Measurements from ENCODE around the gene KLHL6. TPM values are rescaled to one million over a fixed set of nuclear protein-coding genes. Genes with fewer than 3 reads are reported as not detected.
"Not testable (repeated sequence)": the region's sequence is repeated elsewhere in the genome, so short reads cannot be mapped to it uniquely, and the experiment has no call there.

Gene KLHL6
- total RNA-seq, 4 donors from 2014 or later: 0.60 to 17.0 (median 2.7) TPM

DNA sequence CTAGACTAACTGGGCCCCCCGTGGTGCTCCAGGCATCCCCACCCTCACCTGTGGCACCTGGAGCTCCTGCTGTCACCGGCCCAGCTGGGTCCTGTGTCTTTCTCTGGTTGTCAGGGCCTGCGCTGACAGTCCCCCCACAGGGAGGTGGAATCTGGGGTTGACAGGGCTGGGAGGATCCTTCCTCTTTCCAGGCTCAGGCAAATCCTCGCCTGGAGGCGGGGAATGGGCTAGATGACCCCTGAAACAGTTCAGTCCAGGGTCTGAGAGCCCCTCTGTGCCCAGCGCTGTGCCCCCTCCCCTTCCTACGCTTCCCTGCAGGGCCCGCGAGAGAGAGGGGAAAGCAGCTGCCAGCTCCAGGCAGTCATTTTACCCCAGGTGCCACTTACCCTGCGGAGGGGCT, 77.0 kb downstream of the KLHL6 start:
- no peak for DNase-seq
- H3K4me3 ChIP-seq: no peak overlapping the region
- no peaks in the 10 kb centered on the region for H3K36me3 ChIP-seq
- in situ Hi-C loops (cut with MboI; ENCODE audit: low pct_ligation_motif_present in 1 of 4, low pct_unique_long_range_greater_than_20kb in 1 of 4, low sequenced_read_pairs in 3 of 4): no loop called here
- no peaks in the 10 kb centered on the region for H3K9me3 ChIP-seq
- WGBS, 2 donors (ENCODE audit: low coverage in 1 of 2): 88% methylated on average over 9 of the region's 10 CpGs; no CpG with 5 or more reads in 1 of the 2 donors
- no peak overlapping the region for H3K27ac ChIP-seq
- intact Hi-C loops (cut with DNase I; ENCODE audit: low total_unique reads): no loop called here
- H3K4me1 ChIP-seq: peaks cover 0 to 9% (median 2%) of the 10 kb centered on the region in 4 donors
- TF ChIP-seq POLR2AphosphoS5 (IDR thresholded peaks at IDR 0.05) (no peak), POLR2A (IDR thresholded peaks at IDR 0.05) (no peak), EP300 (IDR thresholded peaks at IDR 0.05; ENCODE audit: low read depth) (no peak)
- TF ChIP-seq, protein P1, sequence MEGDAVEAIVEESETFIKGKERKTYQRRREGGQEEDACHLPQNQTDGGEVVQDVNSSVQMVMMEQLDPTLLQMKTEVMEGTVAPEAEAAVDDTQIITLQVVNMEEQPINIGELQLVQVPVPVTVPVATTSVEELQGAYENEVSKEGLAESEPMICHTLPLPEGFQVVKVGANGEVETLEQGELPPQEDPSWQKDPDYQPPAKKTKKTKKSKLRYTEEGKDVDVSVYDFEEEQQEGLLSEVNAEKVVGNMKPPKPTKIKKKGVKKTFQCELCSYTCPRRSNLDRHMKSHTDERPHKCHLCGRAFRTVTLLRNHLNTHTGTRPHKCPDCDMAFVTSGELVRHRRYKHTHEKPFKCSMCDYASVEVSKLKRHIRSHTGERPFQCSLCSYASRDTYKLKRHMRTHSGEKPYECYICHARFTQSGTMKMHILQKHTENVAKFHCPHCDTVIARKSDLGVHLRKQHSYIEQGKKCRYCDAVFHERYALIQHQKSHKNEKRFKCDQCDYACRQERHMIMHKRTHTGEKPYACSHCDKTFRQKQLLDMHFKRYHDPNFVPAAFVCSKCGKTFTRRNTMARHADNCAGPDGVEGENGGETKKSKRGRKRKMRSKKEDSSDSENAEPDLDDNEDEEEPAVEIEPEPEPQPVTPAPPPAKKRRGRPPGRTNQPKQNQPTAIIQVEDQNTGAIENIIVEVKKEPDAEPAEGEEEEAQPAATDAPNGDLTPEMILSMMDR (IDR thresholded peaks at IDR 0.05): no peak
- peaks cover 6% of the 10 kb centered on the region for H3K27me3 ChIP-seq

DNA sequence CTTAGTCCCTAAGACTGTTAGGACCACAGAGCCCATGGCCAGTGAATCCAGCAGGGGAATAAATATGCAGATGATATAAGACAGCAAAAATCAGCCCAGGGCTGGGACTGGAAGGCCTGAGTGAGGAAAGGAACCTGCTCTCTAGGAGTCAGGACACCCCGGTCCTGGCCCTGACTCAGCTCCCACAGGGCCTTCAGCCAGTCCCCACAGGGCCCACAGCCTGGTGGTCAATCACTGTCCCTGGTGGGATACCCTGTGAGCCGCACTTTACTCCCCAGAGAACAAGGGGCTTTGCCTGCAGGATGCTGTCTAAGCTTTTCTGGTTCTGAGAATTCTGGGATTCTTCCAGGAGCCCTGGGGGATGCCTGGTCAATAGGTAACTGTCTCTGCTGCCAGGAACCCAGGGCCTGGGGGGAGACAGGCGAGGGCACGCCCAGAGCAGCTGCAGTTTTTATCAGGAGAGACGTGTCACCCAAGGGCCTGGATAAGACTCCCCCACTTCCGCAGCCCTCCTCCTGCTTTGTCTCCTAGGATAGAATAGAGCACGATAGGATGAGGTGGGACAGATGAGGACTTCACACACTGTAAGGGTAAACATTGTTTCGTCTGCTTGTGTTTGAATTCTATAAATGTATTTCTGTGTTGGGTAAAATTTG, 77.6 kb downstream of the KLHL6 start:
- Histone ChIP-seq H3K4me1 (peaks cover 0 to 6% (median 2%) of the 10 kb centered on the region in 4 donors), H3K4me3 (no peak overlapping the region), H3K36me3 (no peaks in the 10 kb centered on the region), H3K9me3 (no peaks in the 10 kb centered on the region), H3K27ac (no peak overlapping the region), H3K27me3 (peaks cover 6% of the 10 kb centered on the region)
- TF ChIP-seq, protein P1 (IDR thresholded peaks at IDR 0.05): no peak
- TF ChIP-seq EP300 (IDR thresholded peaks at IDR 0.05; ENCODE audit: low read depth) (no peak), POLR2A (IDR thresholded peaks at IDR 0.05) (no peak), POLR2AphosphoS5 (IDR thresholded peaks at IDR 0.05) (no peak)
- intact Hi-C loops (cut with DNase I; ENCODE audit: low total_unique reads): no loop called here
- no peak for DNase-seq
- in situ Hi-C loops (cut with MboI; ENCODE audit: low pct_ligation_motif_present in 1 of 4, low pct_unique_long_range_greater_than_20kb in 1 of 4, low sequenced_read_pairs in 3 of 4): no loop called here
- 68 to 87% methylated on average over 3 to 8 of the region's 8 CpGs for WGBS, 2 donors (ENCODE audit: low coverage in 1 of 2)

DNA sequence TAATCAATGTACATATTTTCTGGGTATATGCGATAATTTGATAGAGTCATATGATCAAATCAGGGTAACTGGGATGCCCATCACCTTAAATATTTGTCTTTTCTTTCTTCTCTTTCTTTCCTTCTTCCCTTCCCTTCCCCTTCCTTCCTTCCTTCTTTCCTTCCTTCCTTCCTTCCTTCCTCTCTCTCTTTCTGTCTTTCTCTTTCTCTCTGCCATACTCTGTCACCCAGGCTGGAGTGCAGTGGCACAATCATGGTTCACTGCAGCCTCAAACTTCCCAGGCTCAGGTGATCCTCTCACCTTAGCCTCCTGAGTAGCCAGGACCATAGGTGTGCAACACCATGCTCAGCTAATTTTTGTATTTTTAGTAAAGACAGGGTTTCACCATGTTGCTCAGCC, 79.7 kb downstream of the KLHL6 start:
- WGBS, 2 donors (ENCODE audit: low coverage in 1 of 2): 93 to 100% methylated on average over 1 of the region's 1 CpG
- H3K36me3 ChIP-seq; in situ Hi-C loops (cut with MboI; ENCODE audit: low pct_ligation_motif_present in 1 of 4, low pct_unique_long_range_greater_than_20kb in 1 of 4, low sequenced_read_pairs in 3 of 4); H3K27me3 ChIP-seq; intact Hi-C loops (cut with DNase I; ENCODE audit: low total_unique reads); DNase-seq; H3K9me3 ChIP-seq; H3K27ac ChIP-seq; H3K4me3 ChIP-seq; H3K4me1 ChIP-seq: not testable (repeated sequence)

DNA sequence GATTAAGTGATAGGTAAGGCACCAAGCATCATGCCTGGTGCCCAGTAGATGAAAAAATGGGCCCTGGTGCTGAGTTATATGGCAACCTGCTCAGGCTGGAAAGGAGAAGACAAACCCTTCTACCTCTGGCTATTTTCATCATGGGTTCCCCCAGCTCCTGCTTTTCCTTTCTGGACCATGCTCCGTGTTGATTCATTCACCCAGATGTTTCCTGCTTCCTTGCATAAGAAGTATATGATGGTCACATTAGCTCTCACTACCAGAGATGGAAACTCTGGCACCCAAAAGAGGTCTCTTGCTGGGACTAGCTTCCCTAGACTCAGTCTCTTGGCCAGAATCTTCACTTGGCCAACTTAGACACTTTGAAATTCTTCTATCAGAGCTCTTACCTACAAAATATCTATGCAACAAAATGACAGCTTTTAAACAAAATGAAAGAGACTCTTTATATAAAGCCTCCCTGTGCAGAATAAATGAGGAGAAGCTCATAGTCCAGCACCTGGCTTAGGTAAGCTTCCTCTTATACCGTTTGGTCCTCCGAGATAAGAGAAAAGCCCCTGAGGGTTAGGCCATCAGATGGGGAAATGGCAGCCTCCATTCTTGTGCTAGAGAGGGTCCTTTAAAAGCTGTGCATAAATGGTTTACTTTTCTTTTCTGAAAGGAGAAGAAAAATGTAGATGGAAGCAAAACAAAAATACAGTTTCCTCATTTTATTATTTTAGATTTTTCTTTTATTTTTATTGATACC, 80.3 kb downstream of the KLHL6 start:
- TF ChIP-seq POLR2AphosphoS5 (IDR thresholded peaks at IDR 0.05): no peak
- no peak for TF ChIP-seq EP300 (IDR thresholded peaks at IDR 0.05; ENCODE audit: low read depth)
- TF ChIP-seq, protein P1 (IDR thresholded peaks at IDR 0.05): no peak
- no peak for TF ChIP-seq POLR2A (IDR thresholded peaks at IDR 0.05)
- Histone ChIP-seq H3K27ac (no peak overlapping the region), H3K36me3 (no peaks in the 10 kb centered on the region), H3K4me1 (peaks cover 0 to 6% (median 2%) of the 10 kb centered on the region in 4 donors), H3K4me3 (no peak overlapping the region), H3K9me3 (no peaks in the 10 kb centered on the region), H3K27me3 (peaks cover 6% of the 10 kb centered on the region)
- DNase-seq: no peak
- intact Hi-C loops (cut with DNase I; ENCODE audit: low total_unique reads) (no loop called here), in situ Hi-C loops (cut with MboI; ENCODE audit: low pct_ligation_motif_present in 1 of 4, low pct_unique_long_range_greater_than_20kb in 1 of 4, low sequenced_read_pairs in 3 of 4) (no loop called here)
- WGBS, 2 donors (ENCODE audit: low coverage in 1 of 2): 59% methylated on average over 3 of the region's 3 CpGs; no CpG with 5 or more reads in 1 of the 2 donors
